NCI-H748 (cell line): Measurements from ENCODE around the gene ABL1.
"Not testable (repeated sequence)": the region's sequence is repeated elsewhere in the genome, so short reads cannot be mapped to it uniquely, and the experiment has no call there.

ENCODE experiments used
- DNase-seq: peaks from one replicate; lab custom pipeline; 2025; ENCODE audit not compliant: unreplicated experiment; lab: John Stamatoyannopoulos, UW

The ABL1 gene

DNA sequence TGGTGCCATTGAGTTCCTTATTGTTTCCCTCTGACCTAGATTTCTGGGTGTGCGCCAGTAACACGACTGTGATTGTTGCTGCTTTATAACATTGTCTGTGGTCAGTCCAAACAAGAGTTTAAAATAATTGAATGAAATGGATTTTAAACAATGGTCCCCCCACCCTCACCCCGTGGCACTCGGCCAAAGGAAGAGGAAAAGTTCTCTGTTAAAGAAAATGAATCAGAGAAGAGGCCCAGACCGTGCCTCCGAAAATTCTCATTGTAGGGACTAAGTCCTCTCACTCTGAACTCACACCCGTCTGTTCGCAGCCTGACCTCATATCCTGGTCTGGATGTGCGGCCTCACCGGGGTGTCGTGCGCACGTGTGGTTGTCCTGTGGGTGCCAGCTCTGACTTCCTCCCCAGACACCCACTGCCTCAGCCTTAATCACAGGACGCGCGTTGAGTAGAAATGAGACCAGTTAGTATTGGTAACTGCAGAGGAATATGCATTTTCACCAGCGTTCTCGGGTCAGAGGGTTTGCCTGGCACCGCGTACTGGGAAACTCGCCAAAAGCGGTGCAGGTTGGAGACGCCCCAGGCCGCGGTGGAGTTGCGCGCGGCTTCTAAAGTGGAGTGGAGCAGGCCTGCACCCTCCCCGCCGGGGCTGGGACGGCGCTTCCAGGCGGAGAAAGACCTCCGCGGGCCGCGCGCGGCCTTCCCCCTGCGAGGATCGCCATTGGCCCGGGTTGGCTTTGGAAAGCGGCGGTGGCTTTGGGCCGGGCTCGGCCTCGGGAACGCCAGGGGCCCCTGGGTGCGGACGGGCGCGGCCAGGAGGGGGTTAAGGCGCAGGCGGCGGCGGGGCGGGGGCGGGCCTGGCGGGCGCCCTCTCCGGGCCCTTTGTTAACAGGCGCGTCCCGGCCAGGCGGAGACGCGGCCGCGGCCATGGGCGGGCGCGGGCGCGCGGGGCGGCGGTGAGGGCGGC is at the start of gene ABL1:
Gene ABL1 (plus strand): TSS at position 884 of the 966 bp plus-strand sequence. CDS start 193 bp downstream, outside the sequence.
- DNase-seq: peak; percentile 84

DNA sequence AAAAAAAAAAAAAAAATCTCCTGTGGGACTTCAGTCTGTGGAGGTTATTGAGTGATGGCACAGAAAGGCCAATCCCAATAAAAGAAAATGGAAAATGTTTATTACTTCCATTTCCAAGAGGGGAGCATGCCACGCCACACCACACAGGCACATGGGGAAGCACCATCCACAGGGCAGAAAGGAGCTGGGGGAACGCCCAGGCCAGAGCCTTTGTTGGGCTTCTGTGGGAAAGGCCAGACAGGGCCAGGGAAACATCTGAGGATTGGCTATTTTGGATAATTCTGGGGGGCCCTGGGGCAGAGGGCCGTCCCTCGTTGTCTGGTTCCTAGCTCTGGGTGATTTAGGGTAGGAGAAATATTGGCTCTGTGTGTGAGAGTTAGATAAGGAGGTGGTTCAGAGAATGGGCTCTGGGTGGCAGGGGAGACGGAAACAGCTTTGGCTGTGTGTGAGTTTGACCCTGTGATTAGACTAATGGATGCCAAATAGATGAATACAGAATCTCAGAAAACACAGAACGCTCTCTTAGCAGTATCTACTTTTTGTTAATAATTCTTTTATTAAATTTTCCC is 49.0 kb upstream of the ABL1 start:
- DNase-seq: no peak

DNA sequence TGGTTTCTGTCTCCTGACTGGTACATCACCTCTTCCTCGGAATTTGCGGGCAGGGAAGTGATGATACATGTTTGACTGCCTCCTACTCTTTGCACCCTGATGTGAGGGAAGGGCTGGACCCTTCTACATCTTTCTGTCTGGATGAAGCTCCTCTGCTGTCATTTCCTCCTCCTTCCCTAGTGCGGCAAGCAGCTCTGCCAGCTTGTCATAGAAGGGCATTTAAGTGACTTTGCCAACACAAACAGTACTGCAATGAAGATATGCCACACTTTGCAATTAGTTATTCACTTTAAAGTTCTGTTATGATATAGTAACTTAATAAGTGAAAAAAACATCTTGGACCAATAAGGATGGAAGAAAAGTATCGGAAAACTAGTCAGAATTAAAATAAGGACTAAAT is 48.5 kb upstream of the ABL1 start:
- no peak for DNase-seq

DNA sequence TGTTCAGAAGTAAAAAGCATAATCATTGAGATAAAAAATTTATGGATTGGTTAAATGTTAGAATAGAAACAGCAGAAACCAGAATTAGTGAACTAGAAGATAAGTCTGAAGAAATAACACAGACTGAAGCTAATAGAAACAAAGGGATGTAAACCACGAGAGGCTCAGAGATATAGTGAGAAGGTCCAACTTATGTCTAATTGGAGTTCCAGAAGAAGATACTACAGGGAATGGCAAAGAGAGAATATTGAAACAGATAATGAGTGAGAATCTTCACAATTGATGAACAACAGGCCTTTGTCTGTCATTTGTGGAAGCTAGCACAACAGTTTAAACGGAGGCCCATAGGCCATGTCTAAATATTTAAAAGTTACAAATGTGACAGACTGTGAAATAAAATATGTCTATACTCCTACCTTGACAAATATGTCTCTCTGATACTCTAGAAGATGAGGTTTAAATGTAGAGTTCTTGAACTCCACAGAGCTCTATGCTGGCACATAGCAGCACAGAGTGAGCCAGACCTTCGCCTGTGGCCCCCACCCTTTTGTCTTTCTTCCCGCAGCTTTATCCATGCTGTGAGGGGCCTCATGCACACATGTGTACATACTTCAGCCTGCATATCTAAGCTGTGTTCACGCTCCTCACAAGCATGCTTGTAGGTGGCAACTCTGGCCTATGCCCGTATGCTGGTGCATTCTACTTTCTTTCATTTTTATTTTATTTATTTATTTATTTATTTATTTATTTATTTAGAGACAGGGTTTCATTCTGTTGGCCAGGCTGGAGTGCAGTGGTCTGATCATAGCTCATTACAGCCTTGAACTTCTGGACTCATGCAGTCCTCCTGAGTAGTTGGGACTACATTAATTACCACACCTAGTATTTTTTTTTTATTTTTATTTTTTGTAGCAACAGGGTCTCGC is 45.0 kb upstream of the ABL1 start:
- DNase-seq: no peak

DNA sequence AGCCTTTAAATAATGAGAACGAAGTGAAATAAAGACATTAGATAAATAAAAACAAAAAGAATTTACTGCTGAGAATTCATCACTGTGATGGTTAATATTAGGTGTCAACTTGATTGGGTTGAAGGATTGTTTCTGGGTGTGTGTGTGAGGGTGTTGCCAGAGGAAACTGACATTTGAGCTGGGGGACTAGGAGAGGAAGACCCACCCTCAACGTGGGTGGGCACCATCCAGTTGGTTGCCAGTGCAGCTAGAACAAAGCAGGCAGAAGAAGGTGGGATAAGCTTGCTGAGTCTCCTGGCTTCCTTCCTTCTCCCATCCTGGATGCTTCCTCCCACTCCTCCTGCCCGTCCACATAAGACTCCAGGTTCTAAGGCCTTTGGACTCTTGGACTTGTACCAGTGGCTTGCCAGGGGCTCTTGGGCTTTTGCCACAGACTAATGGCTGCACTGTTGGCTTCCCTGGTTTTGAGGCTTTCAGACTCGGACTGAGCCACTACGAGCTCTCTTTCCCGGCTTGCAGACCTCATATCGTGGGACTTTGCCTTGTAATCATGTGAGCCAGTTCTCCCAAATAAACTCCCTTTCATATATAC is 43.7 kb upstream of the ABL1 start:
- DNase-seq: no peak

DNA sequence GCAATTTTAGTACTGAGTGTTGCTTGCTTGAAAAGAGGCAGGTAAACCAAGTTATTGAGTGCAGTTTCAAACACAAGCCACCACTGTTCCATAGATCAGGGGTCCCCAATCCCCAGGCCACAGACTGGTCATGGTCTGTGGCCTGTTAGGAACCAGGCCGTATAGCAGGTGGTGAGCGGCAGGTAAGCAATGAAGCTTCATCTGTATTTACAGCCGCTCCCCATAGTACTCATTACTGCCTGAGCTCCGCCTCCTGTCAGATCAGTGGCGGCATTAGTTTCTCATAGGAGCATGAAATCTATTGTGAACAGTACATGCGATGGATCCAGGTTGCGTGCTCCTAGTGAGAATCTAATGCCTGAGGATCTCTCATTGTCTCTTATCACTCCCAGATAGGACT is 41.5 kb upstream of the ABL1 start:
- DNase-seq: no peak

DNA sequence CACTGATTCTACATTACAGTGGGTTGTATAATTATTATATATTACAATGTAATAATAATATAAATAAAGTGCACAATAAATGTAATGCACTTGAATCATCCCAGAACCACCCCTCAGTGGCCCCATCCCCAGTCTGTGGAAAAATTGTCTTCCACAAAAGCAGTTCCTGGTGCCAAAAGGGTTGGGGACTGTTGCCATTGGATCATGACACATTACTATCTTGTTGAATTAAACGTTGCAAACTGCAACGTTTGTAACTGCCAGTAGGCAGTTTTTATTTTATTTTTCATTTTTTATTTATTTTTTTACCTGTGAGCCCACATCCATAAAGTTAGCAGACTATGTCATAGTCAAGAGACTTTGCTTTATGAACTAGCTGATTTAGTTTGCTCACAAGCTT is 41.0 kb upstream of the ABL1 start:
- not testable (repeated sequence) for DNase-seq

DNA sequence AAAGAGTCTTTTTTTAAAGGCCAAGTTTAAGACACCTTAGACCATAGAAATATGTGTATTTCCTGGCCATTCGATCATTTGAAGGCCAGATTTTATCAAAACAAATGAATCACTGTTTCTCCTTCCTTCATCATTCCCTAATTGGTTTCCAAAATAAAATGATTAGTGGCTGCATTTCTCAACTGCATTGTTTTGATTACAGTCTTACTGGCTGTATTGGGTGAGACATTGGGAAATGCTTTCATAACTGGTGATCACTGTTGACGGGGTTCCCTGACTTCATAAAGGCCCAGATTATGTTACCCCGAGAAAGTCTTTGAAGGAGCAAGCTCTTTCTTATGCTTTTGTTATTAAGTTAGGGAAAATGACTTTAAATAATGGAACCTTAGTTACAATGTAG is 40.6 kb upstream of the ABL1 start:
- not testable (repeated sequence) for DNase-seq

DNA sequence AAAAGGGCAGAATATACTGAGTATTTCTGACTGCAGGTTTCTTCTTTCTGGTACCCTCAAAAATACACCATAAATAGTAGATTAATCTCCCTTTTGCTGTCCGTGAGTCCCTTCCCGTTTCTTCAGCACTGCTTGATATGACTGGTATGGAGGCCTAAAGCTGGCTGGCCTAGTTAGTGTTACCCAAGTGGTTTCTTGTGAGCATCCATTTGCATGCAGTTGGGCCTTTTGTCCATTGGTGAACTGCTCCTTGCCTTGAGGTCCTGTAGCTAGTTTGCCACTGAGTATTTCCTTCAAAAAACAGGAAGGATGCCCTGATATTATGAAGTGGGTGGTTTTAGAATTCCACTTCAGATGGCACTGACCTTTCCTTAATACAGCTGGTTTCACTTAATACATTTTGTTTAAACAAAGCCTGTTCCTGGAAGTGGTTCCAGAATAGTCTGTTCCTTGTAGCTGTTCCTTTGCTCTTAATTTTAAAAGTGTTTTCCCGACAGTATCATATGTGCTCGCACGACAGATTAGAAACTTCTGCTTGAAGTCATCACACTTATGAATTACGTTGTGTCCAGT is 40.0 kb upstream of the ABL1 start:
- DNase-seq: no peak

DNA sequence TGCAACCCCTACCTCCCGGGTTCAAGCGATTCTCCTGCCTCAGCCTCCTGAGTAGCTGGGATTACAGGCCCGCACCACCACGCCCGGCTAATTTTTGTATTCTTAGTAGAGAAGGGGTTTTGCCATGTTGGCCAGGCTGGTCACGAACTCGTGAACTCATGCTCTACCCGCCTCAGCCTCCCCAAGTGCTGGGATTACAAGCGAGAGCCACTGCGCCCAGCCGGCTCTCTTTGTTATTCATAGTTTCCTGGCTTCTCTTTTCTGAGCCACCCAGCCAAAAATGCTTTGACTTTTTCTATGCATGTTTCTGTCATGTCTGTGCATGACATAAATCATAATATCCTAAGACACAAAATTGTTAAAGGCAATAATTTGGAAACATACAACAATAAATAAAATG is 31.9 kb upstream of the ABL1 start:
- not testable (repeated sequence) for DNase-seq

DNA sequence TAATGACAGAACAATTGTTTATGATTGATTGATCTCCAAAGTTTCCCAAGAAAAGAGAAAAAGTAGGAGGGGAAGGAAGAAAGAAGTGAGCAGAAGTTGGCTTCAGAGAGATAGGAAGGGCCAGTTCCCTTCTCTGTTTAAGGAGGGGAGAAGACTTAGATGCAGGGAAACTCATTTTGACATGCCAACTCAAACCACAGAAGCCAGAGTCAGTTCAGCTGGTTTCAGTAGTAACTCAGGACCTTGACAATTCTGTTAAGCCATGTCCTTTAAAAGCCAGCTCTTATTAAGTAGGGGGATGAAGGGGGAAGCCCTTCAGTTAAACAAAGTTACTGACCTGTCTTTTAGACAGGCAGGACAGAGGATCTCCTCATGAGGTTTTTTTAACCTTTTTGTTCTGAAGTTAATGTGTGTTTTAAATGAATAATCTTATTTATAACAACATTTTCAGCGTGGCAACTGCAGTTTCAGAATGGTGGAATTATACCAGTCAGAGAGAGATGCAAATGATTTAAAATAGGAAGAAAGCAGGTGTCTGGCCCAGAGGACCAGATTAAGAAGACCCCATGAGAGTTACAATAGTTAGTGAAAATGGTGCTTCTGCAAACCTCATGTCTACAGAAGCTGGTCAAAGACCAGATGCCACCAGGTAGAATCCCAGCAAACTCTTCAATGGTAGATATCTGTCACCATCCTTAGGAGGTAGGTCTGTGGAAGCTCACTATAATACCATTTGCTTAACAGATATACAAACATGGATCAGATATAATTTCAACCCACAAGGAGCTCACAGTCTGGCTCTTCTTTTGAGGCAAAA is 29.3 kb upstream of the ABL1 start:
- DNase-seq: no peak

DNA sequence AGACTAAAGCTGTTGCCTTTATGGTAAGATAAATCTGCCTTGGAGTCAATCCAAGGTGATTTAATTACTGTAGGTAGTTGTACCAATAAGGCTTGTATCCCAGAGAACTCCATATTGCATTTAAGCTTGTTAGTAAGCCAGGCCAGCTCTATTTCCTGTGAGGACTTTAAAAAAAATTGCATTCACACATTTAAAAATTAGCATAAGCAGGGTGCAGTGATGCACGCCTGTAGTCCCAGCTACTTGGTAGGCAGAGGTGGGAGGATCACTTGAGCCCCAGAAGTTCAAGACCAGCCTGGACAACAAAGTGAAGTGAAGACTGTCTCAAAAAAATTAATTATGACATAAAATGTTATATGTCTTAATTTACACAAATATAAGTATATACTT is 28.7 kb upstream of the ABL1 start:
- no peak for DNase-seq

DNA sequence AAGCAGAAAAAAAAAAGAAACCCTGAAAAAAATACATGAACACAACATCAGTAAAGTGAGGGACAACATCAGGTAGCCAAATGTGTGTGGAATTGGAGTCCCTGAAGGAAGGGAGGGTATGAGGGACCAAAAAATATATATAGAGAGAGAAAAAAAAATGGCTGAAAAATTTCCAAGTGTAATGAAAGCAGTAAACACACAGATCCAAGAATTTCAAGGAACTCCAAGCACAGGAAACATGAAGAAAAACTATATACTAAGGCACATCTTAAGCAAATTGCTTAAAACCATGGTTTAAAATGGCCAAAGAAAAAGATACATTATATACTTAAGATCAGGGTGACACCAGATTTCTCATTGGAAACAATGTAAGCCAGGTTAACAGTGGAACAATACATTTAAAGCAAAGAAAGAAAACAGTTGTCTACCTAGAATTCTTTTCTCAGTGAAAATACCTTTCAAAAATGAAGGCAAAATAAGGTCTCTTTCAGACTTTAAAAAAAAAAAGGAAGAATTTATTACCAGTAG is 24.4 kb upstream of the ABL1 start:
- no peak for DNase-seq

DNA sequence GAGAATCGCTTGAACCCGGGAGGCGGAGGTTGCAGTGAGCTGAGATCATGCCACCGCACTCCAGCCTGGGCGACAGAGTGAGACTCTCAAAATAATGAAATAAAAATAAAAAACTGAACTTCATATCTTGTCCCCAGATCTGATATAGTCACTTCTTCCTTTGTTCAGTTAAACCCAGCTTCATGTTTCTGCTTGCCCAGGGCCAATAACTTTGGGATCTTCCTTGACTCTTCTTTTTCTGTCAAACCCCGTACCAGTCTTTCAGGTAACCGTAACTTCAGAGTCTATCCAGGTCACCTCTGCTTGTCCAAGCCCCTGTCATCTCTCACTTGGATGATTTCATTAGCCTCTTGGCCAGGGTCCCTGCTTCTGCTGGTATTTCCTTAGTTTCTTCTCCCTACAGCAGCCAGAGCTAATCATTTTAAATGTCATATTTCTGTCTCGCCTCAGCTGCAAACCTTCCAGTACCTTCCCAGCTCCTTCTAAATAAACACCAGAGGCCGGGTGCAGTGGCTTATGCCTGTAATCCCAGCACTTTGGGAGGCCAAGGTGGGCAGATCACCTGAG is 19.7 kb upstream of the ABL1 start:
- no peak for DNase-seq

DNA sequence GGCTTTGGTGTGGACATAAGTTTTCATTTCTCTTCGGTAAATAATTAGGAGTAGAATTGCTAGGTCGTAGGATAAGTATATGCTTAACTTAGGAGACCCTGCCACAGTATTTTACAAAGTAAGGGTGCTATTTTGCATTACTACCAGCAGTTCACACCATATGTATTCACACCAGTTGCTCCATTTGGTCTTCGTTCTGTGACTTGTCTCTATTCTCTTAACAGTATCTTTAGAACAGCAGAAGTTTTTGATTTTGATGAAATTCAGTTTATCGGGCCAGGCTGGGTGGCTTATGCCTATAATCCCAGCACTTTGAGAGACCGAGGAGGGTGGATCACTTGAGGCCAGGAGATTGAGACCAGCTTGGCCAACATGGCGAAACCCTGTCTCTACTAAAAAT is 17.1 kb upstream of the ABL1 start:
- DNase-seq: no peak

DNA sequence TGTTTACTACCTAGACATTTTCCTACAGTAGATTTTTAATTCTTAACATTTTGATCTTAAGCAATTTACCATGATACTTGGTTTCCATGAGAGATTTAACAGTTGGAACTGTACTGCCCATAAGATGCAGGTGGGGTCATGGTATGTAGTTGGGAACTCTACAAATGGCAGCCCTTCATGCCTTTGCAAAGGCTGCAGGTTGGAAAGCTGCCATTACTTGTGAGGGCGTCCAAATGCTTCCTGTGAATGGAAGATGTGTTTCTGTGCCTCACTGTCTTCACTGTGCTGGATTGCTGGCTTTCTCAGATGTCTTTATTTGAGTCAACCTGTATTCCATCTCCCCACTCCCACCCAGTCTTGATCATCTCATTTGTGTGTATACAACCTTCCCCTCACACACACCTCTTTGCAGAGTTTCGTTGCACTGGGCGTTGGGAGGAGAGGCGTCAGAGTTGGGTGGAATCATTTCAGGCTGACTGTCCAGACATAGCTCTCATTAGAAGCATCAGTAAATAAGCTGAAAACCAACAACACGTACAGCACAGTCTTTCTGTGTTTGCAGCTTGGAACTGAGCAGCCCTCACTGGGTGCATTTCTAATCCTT is 14.8 kb upstream of the ABL1 start:
- DNase-seq: no peak

DNA sequence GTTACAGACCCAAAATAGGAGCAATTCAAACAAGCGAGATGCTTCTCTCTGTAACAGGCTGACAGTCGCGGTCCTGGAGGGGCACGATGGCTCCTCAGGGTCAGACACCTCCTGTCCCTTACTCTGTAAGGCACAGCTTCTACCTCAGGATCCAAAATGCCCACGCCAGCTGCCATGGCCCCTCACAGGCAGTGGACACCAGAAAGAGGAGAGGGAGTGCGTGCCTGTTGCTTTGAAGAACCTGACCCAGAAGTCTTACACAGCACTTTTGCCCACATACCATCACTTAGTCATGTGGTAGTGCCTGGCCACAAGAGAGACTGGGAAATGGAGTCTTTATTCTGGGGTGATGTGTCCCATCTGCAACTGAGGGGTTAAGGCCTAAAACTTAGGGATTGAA is 11.6 kb upstream of the ABL1 start:
- no peak for DNase-seq

DNA sequence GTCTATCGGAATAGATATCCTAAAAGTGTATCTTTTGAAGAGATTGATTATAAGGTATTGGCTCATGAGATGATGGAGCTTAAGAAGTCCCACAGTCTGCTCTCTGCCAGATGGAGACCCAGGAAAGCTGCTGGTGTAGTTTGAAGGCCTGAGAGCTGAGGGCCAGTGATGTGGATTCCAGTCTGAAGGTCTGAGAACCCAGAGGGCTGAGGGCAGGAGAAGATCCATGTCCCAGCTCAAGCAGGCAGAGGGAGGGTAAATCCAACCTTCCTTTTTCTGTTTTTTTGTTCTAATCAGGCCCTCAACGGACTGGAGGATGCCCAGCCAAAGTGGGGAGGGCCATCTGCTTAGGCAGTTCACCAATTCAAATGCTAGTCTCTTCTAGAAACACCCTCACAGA is 11.0 kb upstream of the ABL1 start:
- no peak for DNase-seq
